Mesendoderm (in vitro differentiated cells): ENCODE measurements around the gene SV2B.

Experiments used
- DNase-seq: peaks from one replicate; pipeline ENCODE4 v3.0.0; 2013
- H2AK5ac ChIP-seq: 2 replicates; pipeline ENCODE4 v1.6.1; 2013; ENCODE audit warnings: low read length, inconsistent platforms
- H2BK120ac ChIP-seq: 2 replicates; pipeline ENCODE4 v1.6.1; 2013; ENCODE audit warnings: low read depth, mild to moderate bottlenecking, low read length, moderate library complexity, mixed read lengths
- H2BK15ac ChIP-seq: replicated peaks from 2 replicates; pipeline ENCODE4 v1.6.1; 2013; ENCODE audit warnings: low read depth, mild to moderate bottlenecking, moderate library complexity
- H2BK5ac ChIP-seq: 2 replicates; pipeline ENCODE4 v1.6.1; 2013; ENCODE audit warnings: low read length, inconsistent platforms
- H3K18ac ChIP-seq: 2 replicates; pipeline ENCODE4 v1.6.1; 2013; ENCODE audit warnings: mild to moderate bottlenecking, low read length, mixed read lengths
- H3K23ac ChIP-seq: one replicate; pipeline ENCODE4 v1.6.1; 2013; ENCODE audit warnings: low read length
- H3K27ac ChIP-seq: 2 replicates; pipeline ENCODE4 v1.5.1; 2013; ENCODE audit warnings: low read depth, mild to moderate bottlenecking, inconsistent platforms, low read length, moderate library complexity
- H3K27me3 ChIP-seq: 2 replicates; pipeline ENCODE4 v1.6.1; 2013; ENCODE audit warnings: low read length, control low read depth, mild to moderate bottlenecking, inconsistent platforms; ENCODE audit not compliant: insufficient read depth, poor library complexity
- H3K36me3 ChIP-seq: 2 replicates; pipeline ENCODE4 v1.6.1; 2013; ENCODE audit warnings: low read length, inconsistent platforms; ENCODE audit not compliant: control insufficient read depth, insufficient read depth
- H3K4ac ChIP-seq: one replicate; pipeline ENCODE4 v1.6.1; 2013; ENCODE audit warnings: low read depth, mild to moderate bottlenecking, low read length, moderate library complexity
- H3K4me1 ChIP-seq: 2 replicates; pipeline ENCODE4 v1.6.1; 2013; ENCODE audit warnings: low read depth, low read length, inconsistent platforms; ENCODE audit not compliant: control insufficient read depth
- H3K4me2 ChIP-seq: 2 replicates; pipeline ENCODE4 v1.6.1; 2013; ENCODE audit warnings: low read length
- H3K4me3 ChIP-seq: 2 replicates; pipeline ENCODE4 v1.5.1; 2013; ENCODE audit warnings: mild to moderate bottlenecking, low read length
- H3K56ac ChIP-seq: one replicate; pipeline ENCODE4 v1.6.1; 2013; ENCODE audit warnings: low read length
- H3K79me1 ChIP-seq: 2 replicates; pipeline ENCODE4 v1.6.1; 2013; ENCODE audit warnings: low read length, inconsistent platforms
- H3K79me2 ChIP-seq: 2 replicates; pipeline ENCODE4 v1.6.1; 2013; ENCODE audit warnings: mild to moderate bottlenecking, low read length; ENCODE audit not compliant: control insufficient read depth, insufficient read depth
- H3K9ac ChIP-seq: 2 replicates; pipeline ENCODE4 v1.6.1; 2013; ENCODE audit warnings: low read length, inconsistent platforms
- H4K5ac ChIP-seq: one replicate; pipeline ENCODE4 v1.6.1; 2013; ENCODE audit warnings: low read length
- H4K8ac ChIP-seq: one replicate; pipeline ENCODE4 v1.6.1; 2013; ENCODE audit warnings: low read depth, mild to moderate bottlenecking, control low read depth, low read length, moderate library complexity
- WGBS: extraction: QIAGEN DNeasy Blood & Tissue Kit; methylation state at CpG from one replicate; pipeline ENCODE4 v1.1.7; 2013; ENCODE audit warnings: low lambda C conversion rate, missing lambda C conversion rate; ENCODE audit not compliant: insufficient coverage; ENCODE audit errors: extremely low coverage; 5-methylcytosine and 5-hydroxymethylcytosine counted together

SV2B gene

DNA sequence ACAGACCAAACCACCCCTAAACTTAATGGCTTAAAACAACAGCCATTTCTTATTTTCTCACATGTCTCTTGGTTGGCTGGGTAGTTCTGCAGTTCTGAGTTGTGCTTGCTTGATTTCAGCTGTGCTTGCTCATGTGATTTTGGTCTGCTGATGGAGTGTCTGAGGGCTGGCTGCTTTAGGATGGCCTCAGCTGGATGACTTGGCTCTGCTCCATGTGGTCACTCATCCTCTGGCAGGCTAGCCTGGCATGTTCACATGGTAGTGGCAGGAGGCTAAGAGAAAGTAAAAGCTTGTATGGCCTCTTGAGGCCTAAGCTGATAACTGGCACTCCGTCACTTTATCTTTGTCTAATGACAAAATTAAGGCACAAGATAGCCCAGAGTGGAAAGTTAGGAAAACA is 4.1 kb downstream of the SV2B start:
- Histone ChIP-seq H3K4me3 (no peak overlapping the region), H3K4ac (no peak overlapping the region), H3K79me2 (no peaks in the 10 kb centered on the region), H3K23ac (no peak overlapping the region), H3K4me1 (peaks cover 4% of the 10 kb centered on the region), H3K27ac (no peak overlapping the region), H2BK120ac (no peak overlapping the region), H3K4me2 (no peak overlapping the region), H3K18ac (no peak overlapping the region), H3K79me1 (no peaks in the 10 kb centered on the region), H3K56ac (no peak overlapping the region), H2AK5ac (no peak overlapping the region), H3K9ac (no peak overlapping the region), H3K27me3 (peaks cover 23% of the 10 kb centered on the region), H4K5ac (no peak overlapping the region), H2BK5ac (no peak overlapping the region), H4K8ac (no peak overlapping the region), H3K36me3 (no peaks in the 10 kb centered on the region), H2BK15ac (no peak overlapping the region)
- no peak for DNase-seq
- no CpG with 5 or more reads among the region's 1 CpG for WGBS

DNA sequence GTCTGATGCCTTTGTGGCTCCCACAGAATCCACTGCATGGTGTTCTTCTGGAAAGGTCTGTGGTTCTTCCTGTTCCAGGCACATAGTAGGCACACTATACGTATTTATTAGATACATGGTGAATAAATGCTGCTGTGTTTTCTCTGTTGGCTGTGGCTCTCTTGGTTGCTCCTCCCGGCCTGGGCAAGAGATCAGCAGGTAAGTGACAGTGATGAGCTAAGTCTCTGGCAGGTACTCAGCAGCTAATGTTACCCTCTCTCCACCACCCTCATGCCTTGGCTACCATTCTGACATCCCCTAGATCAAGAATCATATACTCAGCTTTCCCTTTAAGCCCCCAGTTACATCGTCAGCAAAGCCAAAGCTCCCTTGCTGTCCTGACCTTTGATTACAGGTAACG is 8.4 kb downstream of the SV2B start:
- H2AK5ac ChIP-seq, result no peak overlapping the region
- H3K4me3 ChIP-seq, result no peak overlapping the region
- H3K4me2 ChIP-seq, result no peak overlapping the region
- H3K36me3 ChIP-seq, result no peaks in the 10 kb centered on the region
- H3K18ac ChIP-seq, result no peak overlapping the region
- no peak overlapping the region for H3K4ac ChIP-seq
- no peaks in the 10 kb centered on the region for H3K4me1 ChIP-seq
- no peak overlapping the region for H3K9ac ChIP-seq
- H3K27me3 ChIP-seq, result no peaks in the 10 kb centered on the region
- no peak overlapping the region for H2BK5ac ChIP-seq
- DNase-seq, result no peak
- no peak overlapping the region for H4K8ac ChIP-seq
- no peak overlapping the region for H3K56ac ChIP-seq
- H4K5ac ChIP-seq, result no peak overlapping the region
- H2BK15ac ChIP-seq, result no peak overlapping the region
- H3K79me2 ChIP-seq, result no peaks in the 10 kb centered on the region
- H3K23ac ChIP-seq, result no peak overlapping the region
- H3K79me1 ChIP-seq, result no peaks in the 10 kb centered on the region
- no CpG with 5 or more reads among the region's 4 CpGs for WGBS
- no peak overlapping the region for H3K27ac ChIP-seq
- no peak overlapping the region for H2BK120ac ChIP-seq

DNA sequence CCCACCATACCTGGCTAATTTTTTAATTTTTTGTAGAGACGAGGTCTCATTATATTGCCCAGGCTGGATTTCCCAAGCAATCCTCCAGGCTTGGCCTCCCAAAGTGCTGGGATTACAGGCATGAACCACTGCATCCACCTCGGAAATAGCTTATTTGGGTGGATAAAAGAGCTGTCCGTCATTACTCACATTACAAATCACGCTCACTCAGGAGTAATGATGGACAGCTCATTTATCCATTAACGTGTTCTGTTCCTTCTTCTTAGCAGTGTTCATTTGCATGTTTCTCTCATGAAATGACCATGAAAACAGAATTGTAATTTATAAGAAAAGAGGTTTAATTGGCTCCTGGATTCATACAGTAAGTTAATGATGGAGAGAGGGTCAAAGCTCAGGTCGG is 9.8 kb downstream of the SV2B start:
- H3K9ac ChIP-seq, result no peak overlapping the region
- no peak overlapping the region for H2BK15ac ChIP-seq
- no peaks in the 10 kb centered on the region for H3K79me2 ChIP-seq
- H3K79me1 ChIP-seq, result no peaks in the 10 kb centered on the region
- H2AK5ac ChIP-seq, result no peak overlapping the region
- no peak for DNase-seq
- H3K4me1 ChIP-seq, result no peaks in the 10 kb centered on the region
- H3K56ac ChIP-seq, result no peak overlapping the region
- H4K8ac ChIP-seq, result no peak overlapping the region
- no peak overlapping the region for H4K5ac ChIP-seq
- H3K27me3 ChIP-seq, result no peaks in the 10 kb centered on the region
- H3K4me3 ChIP-seq, result no peak overlapping the region
- H3K4me2 ChIP-seq, result no peak overlapping the region
- no peak overlapping the region for H2BK120ac ChIP-seq
- H3K36me3 ChIP-seq, result no peaks in the 10 kb centered on the region
- H3K27ac ChIP-seq, result no peak overlapping the region
- no peak overlapping the region for H3K23ac ChIP-seq
- H2BK5ac ChIP-seq, result no peak overlapping the region
- H3K18ac ChIP-seq, result no peak overlapping the region
- no CpG with 5 or more reads among the region's 6 CpGs for WGBS
- no peak overlapping the region for H3K4ac ChIP-seq

DNA sequence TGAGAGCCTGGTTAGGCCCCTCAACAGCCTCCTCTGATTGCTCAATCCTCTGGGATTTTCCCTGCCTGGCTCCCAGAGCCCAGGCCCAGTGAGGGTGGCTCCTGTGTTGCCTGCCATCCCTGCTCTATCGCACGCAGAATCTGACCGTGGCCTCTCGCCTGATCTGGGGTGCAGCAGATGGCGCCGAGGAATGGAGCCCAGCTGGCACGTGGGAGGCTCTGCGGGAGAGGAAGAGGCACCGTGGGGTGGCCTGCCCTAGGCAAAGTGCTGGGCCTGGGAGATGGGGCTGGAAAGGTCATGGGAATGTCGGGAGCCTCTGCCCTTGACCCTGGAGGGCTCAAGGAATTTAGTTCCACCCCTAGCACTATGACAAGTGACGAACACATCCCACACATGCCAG is 10.3 kb downstream of the SV2B start:
- H3K27me3 ChIP-seq, result no peaks in the 10 kb centered on the region
- no peak overlapping the region for H3K18ac ChIP-seq
- no peak overlapping the region for H2AK5ac ChIP-seq
- WGBS, result no CpG with 5 or more reads among the region's 11 CpGs
- no peaks in the 10 kb centered on the region for H3K79me2 ChIP-seq
- H3K4me2 ChIP-seq, result no peak overlapping the region
- no peak overlapping the region for H4K5ac ChIP-seq
- H3K9ac ChIP-seq, result no peak overlapping the region
- no peak overlapping the region for H2BK15ac ChIP-seq
- H2BK120ac ChIP-seq, result no peak overlapping the region
- H3K36me3 ChIP-seq, result no peaks in the 10 kb centered on the region
- no peak overlapping the region for H3K56ac ChIP-seq
- no peak overlapping the region for H2BK5ac ChIP-seq
- H3K27ac ChIP-seq, result no peak overlapping the region
- no peak overlapping the region for H3K23ac ChIP-seq
- no peak for DNase-seq
- no peak overlapping the region for H3K4me3 ChIP-seq
- no peaks in the 10 kb centered on the region for H3K4me1 ChIP-seq
- no peaks in the 10 kb centered on the region for H3K79me1 ChIP-seq
- no peak overlapping the region for H3K4ac ChIP-seq
- no peak overlapping the region for H4K8ac ChIP-seq

DNA sequence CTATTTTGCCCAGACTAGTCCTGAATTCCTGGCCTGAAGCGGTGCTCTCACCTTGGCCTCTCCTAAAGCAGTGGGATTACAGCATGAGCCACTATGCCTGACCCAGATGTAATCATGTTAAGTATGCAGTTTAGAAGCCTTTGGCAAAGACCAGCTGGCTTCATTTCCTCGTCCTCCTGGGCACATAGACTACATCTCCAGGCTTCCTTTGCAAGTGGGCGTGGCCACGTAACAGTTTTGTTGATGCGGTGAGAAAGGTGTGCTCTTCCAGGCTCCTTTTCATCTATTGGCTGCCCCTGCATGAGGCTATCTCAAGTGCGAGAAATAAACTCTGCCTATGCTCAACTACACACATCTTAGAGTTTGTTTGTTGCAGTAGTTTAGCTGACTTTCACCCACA is 13.0 kb downstream of the SV2B start:
- no peak overlapping the region for H2BK120ac ChIP-seq
- no peak overlapping the region for H3K4me2 ChIP-seq
- H3K79me2 ChIP-seq, result no peaks in the 10 kb centered on the region
- H3K27ac ChIP-seq, result no peak overlapping the region
- H3K4me3 ChIP-seq, result no peak overlapping the region
- no peak overlapping the region for H2AK5ac ChIP-seq
- H3K23ac ChIP-seq, result no peak overlapping the region
- H3K18ac ChIP-seq, result no peak overlapping the region
- no peaks in the 10 kb centered on the region for H3K4me1 ChIP-seq
- H2BK5ac ChIP-seq, result no peak overlapping the region
- H3K79me1 ChIP-seq, result no peaks in the 10 kb centered on the region
- no peak overlapping the region for H3K56ac ChIP-seq
- H4K8ac ChIP-seq, result no peak overlapping the region
- no peak overlapping the region for H4K5ac ChIP-seq
- WGBS, result no CpG with 5 or more reads among the region's 6 CpGs
- peak; percentile 46 for DNase-seq
- H2BK15ac ChIP-seq, result no peak overlapping the region
- H3K27me3 ChIP-seq, result no peaks in the 10 kb centered on the region
- no peak overlapping the region for H3K4ac ChIP-seq
- H3K36me3 ChIP-seq, result no peaks in the 10 kb centered on the region
- H3K9ac ChIP-seq, result no peak overlapping the region

DNA sequence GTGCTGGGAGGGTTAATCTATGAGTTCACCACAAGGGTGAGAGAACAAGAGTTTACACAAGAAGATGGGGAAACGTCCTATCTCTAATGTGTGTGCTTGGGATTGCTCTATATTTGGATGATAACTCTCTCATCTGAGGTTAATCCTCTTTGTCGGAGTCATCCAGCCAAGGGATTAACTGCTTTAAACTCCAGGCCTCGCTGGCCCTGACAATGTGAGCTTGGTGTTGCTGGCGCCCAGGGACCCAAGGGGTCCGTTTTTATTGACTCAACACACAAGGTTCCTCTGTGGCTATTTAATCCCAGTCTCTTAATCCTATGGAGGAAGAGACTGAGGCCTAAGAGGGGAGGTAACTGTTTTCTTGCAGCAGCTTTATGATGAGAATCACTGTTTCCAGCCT is 14.2 kb downstream of the SV2B start:
- Histone ChIP-seq H2BK15ac (no peak overlapping the region), H2AK5ac (no peak overlapping the region), H2BK5ac (no peak overlapping the region), H3K36me3 (no peaks in the 10 kb centered on the region), H3K4me1 (no peaks in the 10 kb centered on the region), H3K18ac (no peak overlapping the region), H2BK120ac (no peak overlapping the region), H3K23ac (no peak overlapping the region), H4K5ac (no peak overlapping the region), H3K4me2 (no peak overlapping the region), H4K8ac (no peak overlapping the region), H3K4ac (no peak overlapping the region), H3K4me3 (no peak overlapping the region), H3K27ac (no peak overlapping the region), H3K9ac (no peak overlapping the region), H3K27me3 (no peaks in the 10 kb centered on the region), H3K56ac (no peak overlapping the region), H3K79me2 (no peaks in the 10 kb centered on the region), H3K79me1 (no peaks in the 10 kb centered on the region)
- DNase-seq, result no peak
- no CpG with 5 or more reads among the region's 5 CpGs for WGBS
